H1 (cell line): Measurements from ENCODE around the gene ALK. TPM values are rescaled to one million over a fixed set of nuclear protein-coding genes. Genes with fewer than 3 reads are reported as not detected.

Source experiments
- CTCF ChIA-PET: fragments of 300-600 bp; sonication (Branson Sonifier 250); formaldehyde crosslinking; loops from one replicate; lab custom pipeline; 2021; ENCODE audit not compliant: partially characterized antibody; lab: Charles Lee
- POLR2A ChIA-PET: fragments of 300-600 bp; sonication (Branson Sonifier 250); formaldehyde crosslinking; loops from one replicate; lab custom pipeline; 2021; ENCODE audit warnings: inconsistent platforms; ENCODE audit not compliant: partially characterized antibody; lab: Charles Lee
- DNase-seq, 2 experiments: peaks; one replicate each; pipeline versions ENCODE4 v3.0.0 to v3.0.0-alpha.2; 2010 to 2022; ENCODE audit warnings: low spot score in 2 of 2, low read depth in 1 of 2, mixed read lengths in 1 of 2
- FAIRE-seq: peaks from 2 replicates; lab custom pipeline; 2011; peaks lifted over from hg19 to GRCh38; lab: Jason Lieb, UNC
- H2AFZ ChIP-seq: 2 replicates; pipeline ENCODE4 v1.8.1; 2012; ENCODE audit warnings: low read length, inconsistent platforms
- H2AK5ac ChIP-seq: 2 replicates; pipeline ENCODE4 v1.6.1; 2013; ENCODE audit warnings: low read depth, low read length
- H2BK120ac ChIP-seq: replicated peaks from 2 replicates; pipeline ENCODE3; 2013; ENCODE audit warnings: low read depth, low read length, inconsistent platforms
- H2BK12ac ChIP-seq: 2 replicates; pipeline ENCODE4 v1.6.1; 2013; ENCODE audit warnings: low read depth, low read length
- H2BK15ac ChIP-seq: 2 replicates; pipeline ENCODE4 v1.6.1; 2013; ENCODE audit warnings: low read length
- H2BK20ac ChIP-seq: 2 replicates; pipeline ENCODE4 v1.6.1; 2013; ENCODE audit warnings: low read length
- H2BK5ac ChIP-seq: 2 replicates; pipeline ENCODE4 v1.6.1; 2013; ENCODE audit warnings: low read depth, low read length
- H3K14ac ChIP-seq: 2 replicates; pipeline ENCODE4 v1.6.1; 2013; ENCODE audit warnings: inconsistent platforms; ENCODE audit not compliant: insufficient read length
- H3K18ac ChIP-seq: 2 replicates; pipeline ENCODE4 v1.6.1; 2013; ENCODE audit warnings: low read length; ENCODE audit errors: extremely low read depth
- H3K23ac ChIP-seq: 2 replicates; pipeline ENCODE4 v1.6.1; 2013; ENCODE audit warnings: inconsistent platforms; ENCODE audit not compliant: insufficient read length
- H3K23me2 ChIP-seq: 2 replicates; pipeline ENCODE4 v1.6.1; 2013; ENCODE audit warnings: low read depth, low read length
- H3K27ac ChIP-seq: 2 replicates; pipeline ENCODE4 v1.6.1; 2011; ENCODE audit warnings: low read depth, low read length, inconsistent platforms
- H3K27me3 ChIP-seq, 4 experiments: replicated peaks in 1 of 4; 1 replicate in 1 of 4; 2 replicates in 3 of 4; pipeline versions ENCODE4 v1.6.1 to v1.8.1; 2011 to 2013; ENCODE audit warnings: low read length in 3 of 4, mild to moderate bottlenecking in 3 of 4, inconsistent platforms in 2 of 4, mixed read lengths in 2 of 4, moderate library complexity in 1 of 4; ENCODE audit not compliant: control insufficient read depth in 3 of 4, insufficient read depth in 3 of 4; ENCODE audit errors: extremely low read depth in 1 of 4
- H3K36me3 ChIP-seq, 4 experiments: 2 replicates each; pipeline versions ENCODE4 v1.6.1 to v1.8.1; 2011 to 2013; ENCODE audit warnings: mild to moderate bottlenecking in 4 of 4, low read length in 3 of 4, moderate library complexity in 2 of 4, control low read depth in 1 of 4, inconsistent platforms in 1 of 4; ENCODE audit not compliant: insufficient read depth in 4 of 4, control insufficient read depth in 2 of 4
- H3K4ac ChIP-seq: replicated peaks from 2 replicates; pipeline ENCODE3; 2013; ENCODE audit warnings: low read length, low read depth, mixed read lengths, inconsistent platforms; ENCODE audit not compliant: insufficient read length
- H3K4me1 ChIP-seq, 4 experiments: replicated peaks in 1 of 4; 1 replicate in 1 of 4; 2 replicates in 3 of 4; pipeline versions ENCODE4 v1.6.1 to v1.8.1; 2011 to 2013; ENCODE audit warnings: low read length in 3 of 4, inconsistent platforms in 2 of 4, mixed read lengths in 1 of 4; ENCODE audit not compliant: insufficient read depth in 4 of 4, control insufficient read depth in 3 of 4
- H3K4me2 ChIP-seq, 2 experiments: 2 replicates each; pipeline versions ENCODE4 v1.6.1 to v1.8.1; 2011 to 2013; ENCODE audit warnings: low read depth in 2 of 2, low read length in 2 of 2, control low read depth in 1 of 2, inconsistent platforms in 1 of 2, mild to moderate bottlenecking in 1 of 2; ENCODE audit not compliant: insufficient read depth in 1 of 2
- H3K4me3 ChIP-seq, 4 experiments: fragments of 200-600, 300-600 bp in 1 of 4; sonication (generic), shearing (Covaris generic), sonication (Bioruptor Twin) in 1 of 4; 2 replicates each; pipeline versions ENCODE4 v1.5.1 to v1.8.1; 2011 to 2016; ENCODE audit warnings: low read length in 4 of 4, low read depth in 3 of 4, control low read depth in 2 of 4, inconsistent platforms in 2 of 4, mild to moderate bottlenecking in 2 of 4, mixed read lengths in 1 of 4, moderate library complexity in 1 of 4; ENCODE audit not compliant: insufficient read depth in 2 of 4; ENCODE audit errors: extremely low read depth in 1 of 4
- H3K56ac ChIP-seq: replicated peaks from 2 replicates; pipeline ENCODE3; 2013; ENCODE audit warnings: low read depth, mild to moderate bottlenecking, mixed read lengths, low read length, inconsistent platforms; ENCODE audit not compliant: insufficient read length
- H3K79me1 ChIP-seq: 2 replicates; pipeline ENCODE4 v1.6.1; 2013; ENCODE audit warnings: low read depth, low read length, control low read depth
- H3K79me2 ChIP-seq, 2 experiments: 2 replicates each; pipeline versions ENCODE4 v1.6.1 to v1.8.1; 2012 to 2013; ENCODE audit warnings: low read length in 2 of 2, mild to moderate bottlenecking in 2 of 2, inconsistent platforms in 1 of 2; ENCODE audit not compliant: insufficient read depth in 2 of 2, control insufficient read depth in 1 of 2
- H3K9ac ChIP-seq, 4 experiments: replicated peaks in 1 of 4; 1 replicate in 1 of 4; 2 replicates in 3 of 4; pipeline versions ENCODE4 v1.6.1 to v1.8.1; 2011 to 2013; ENCODE audit warnings: low read depth in 3 of 4, low read length in 3 of 4, control low read depth in 2 of 4, mild to moderate bottlenecking in 2 of 4, moderate library complexity in 2 of 4, inconsistent platforms in 1 of 4; ENCODE audit errors: extremely low read depth in 1 of 4
- H3K9me3 ChIP-seq, 2 experiments: 2 replicates each; pipeline versions ENCODE4 v1.6.1 to v1.8.1; 2012 to 2013; ENCODE audit warnings: mild to moderate bottlenecking in 2 of 2, moderate library complexity in 2 of 2, control low read depth in 1 of 2, inconsistent platforms in 1 of 2, low read depth in 1 of 2, low read length in 1 of 2, mixed read lengths in 1 of 2; ENCODE audit not compliant: insufficient read depth in 2 of 2
- H4K20me1 ChIP-seq, 2 experiments: replicated peaks in 1 of 2; 2 replicates each; pipeline versions ENCODE3 to v1.8.1; 2011 to 2013; ENCODE audit warnings: inconsistent platforms in 2 of 2, low read length in 2 of 2, mild to moderate bottlenecking in 1 of 2; ENCODE audit not compliant: insufficient read depth in 2 of 2, control insufficient read depth in 1 of 2
- H4K5ac ChIP-seq: 2 replicates; pipeline ENCODE4 v1.6.1; 2013; ENCODE audit warnings: low read length, low read depth, mixed read lengths, inconsistent platforms; ENCODE audit not compliant: insufficient read length
- H4K8ac ChIP-seq: 2 replicates; pipeline ENCODE4 v1.8.0; 2013; ENCODE audit warnings: mild to moderate bottlenecking, moderate library complexity, low read length, inconsistent platforms; ENCODE audit not compliant: insufficient read depth; ENCODE audit errors: extremely low read depth
- H4K91ac ChIP-seq: replicated peaks from 2 replicates; pipeline ENCODE3; 2013; ENCODE audit warnings: low read length, mixed read lengths, inconsistent platforms; ENCODE audit not compliant: insufficient read length
- BRCA1 ChIP-seq: IDR thresholded peaks from 2 replicates; pipeline ENCODE4 v1.6.1; 2012; ENCODE audit warnings: low read depth, low read length, improper control_type of control experiment
- CTCF ChIP-seq, 3 experiments: IDR thresholded peaks; 1 replicate in 2 of 3; 2 replicates in 1 of 3; pipeline versions ENCODE4 v1.5.1 to v1.6.1; 2011; ENCODE audit warnings: low read length in 3 of 3, mild to moderate bottlenecking in 3 of 3, inconsistent platforms in 2 of 3, low read depth in 1 of 3, moderate library complexity in 1 of 3; ENCODE audit not compliant: insufficient read depth in 1 of 3; ENCODE audit errors: control extremely low read depth in 1 of 3
- E2F6 ChIP-seq: IDR thresholded peaks from 2 replicates; pipeline ENCODE4 v1.6.1; 2012; ENCODE audit warnings: inconsistent platforms
- GABPA ChIP-seq: IDR thresholded peaks from 2 replicates; pipeline ENCODE4 v1.6.1; 2011; ENCODE audit warnings: mild to moderate bottlenecking, low read length, moderate library complexity, borderline replicate concordance; ENCODE audit not compliant: insufficient read depth
- HDAC6 ChIP-seq: IDR thresholded peaks from one replicate; pipeline ENCODE4 v1.7.1; 2012; ENCODE audit warnings: low read depth, mild to moderate bottlenecking, inconsistent platforms, low read length, moderate library complexity
- PHF8 ChIP-seq: fragments of 200-600 bp; sonication (generic); conservative IDR thresholded peaks from 2 replicates; pipeline ENCODE4 v1.7.1; 2012; ENCODE audit warnings: low read depth, mild to moderate bottlenecking, inconsistent platforms, low read length, moderate library complexity
- POLR2A ChIP-seq, 2 experiments: IDR thresholded peaks; 1 replicate in 1 of 2; 2 replicates in 1 of 2; pipeline ENCODE4 v1.6.1; 2011; ENCODE audit warnings: low read depth in 2 of 2, low read length in 2 of 2, mild to moderate bottlenecking in 2 of 2; ENCODE audit errors: control extremely low read depth in 1 of 2
- SIRT6 ChIP-seq: IDR thresholded peaks from one replicate; pipeline ENCODE4 v1.7.1; 2012; ENCODE audit warnings: low read length, inconsistent platforms
- TAF1 ChIP-seq: IDR thresholded peaks from 2 replicates; pipeline ENCODE4 v1.6.1; 2011; ENCODE audit warnings: mild to moderate bottlenecking, low read depth, low read length
- WGBS, 2 experiments: shearing (Covaris generic) in 1 of 2; methylation state at CpG; one replicate each; pipeline versions ENCODE4 v1.1.6 to v1.1.7; 2013 to 2015; ENCODE audit warnings: low lambda C conversion rate in 2 of 2, mixed read lengths in 2 of 2, inconsistent platforms in 1 of 2, low coverage in 1 of 2, missing lambda C conversion rate in 1 of 2; ENCODE audit not compliant: insufficient replicate concordance in 2 of 2, insufficient coverage in 1 of 2, insufficient read length in 1 of 2; ENCODE audit errors: extremely low coverage in 1 of 2, missing lambda C conversion rate in 1 of 2; 5-methylcytosine and 5-hydroxymethylcytosine counted together
- polyA plus RNA-seq, 7 experiments: library from polyadenylated mRNA; depleted of rRNA in 3 of 7; stranded (reverse) in 5 of 7; unstranded in 2 of 7; fragments of >200 nt in 5 of 7; fragments of 200-250 nt in 2 of 7; gene quantifications; 1 replicate in 5 of 7; 2 replicates in 1 of 7; 4 replicates in 1 of 7; pipeline versions ENCODE4 v1.2.1 to v1.2.3, GENCODE V29; 2011 to 2013; ENCODE audit warnings: missing spikeins in 2 of 7, mixed read lengths in 2 of 7
- total RNA-seq: library from RNA; stranded (reverse); fragmentation: NEBNext Ultra II Directional; extraction: Animal tissue kit (Norgen Biotek cat#: 25700); gene quantifications from 2 replicates; pipeline ENCODE4 v1.2.1, GENCODE V29; 2021
- TF ChIP-seq, protein P1 (sequence below): IDR thresholded peaks from 2 replicates; pipeline ENCODE4 v1.6.1; 2012; ENCODE audit warnings: inconsistent platforms

ALK gene
- total and polyA plus RNA-seq, 2 of the 8 experiments (the other 6 are each of a cell fraction or from before 2014, with no cell fraction given): 0.02 to 0.09 TPM

DNA sequence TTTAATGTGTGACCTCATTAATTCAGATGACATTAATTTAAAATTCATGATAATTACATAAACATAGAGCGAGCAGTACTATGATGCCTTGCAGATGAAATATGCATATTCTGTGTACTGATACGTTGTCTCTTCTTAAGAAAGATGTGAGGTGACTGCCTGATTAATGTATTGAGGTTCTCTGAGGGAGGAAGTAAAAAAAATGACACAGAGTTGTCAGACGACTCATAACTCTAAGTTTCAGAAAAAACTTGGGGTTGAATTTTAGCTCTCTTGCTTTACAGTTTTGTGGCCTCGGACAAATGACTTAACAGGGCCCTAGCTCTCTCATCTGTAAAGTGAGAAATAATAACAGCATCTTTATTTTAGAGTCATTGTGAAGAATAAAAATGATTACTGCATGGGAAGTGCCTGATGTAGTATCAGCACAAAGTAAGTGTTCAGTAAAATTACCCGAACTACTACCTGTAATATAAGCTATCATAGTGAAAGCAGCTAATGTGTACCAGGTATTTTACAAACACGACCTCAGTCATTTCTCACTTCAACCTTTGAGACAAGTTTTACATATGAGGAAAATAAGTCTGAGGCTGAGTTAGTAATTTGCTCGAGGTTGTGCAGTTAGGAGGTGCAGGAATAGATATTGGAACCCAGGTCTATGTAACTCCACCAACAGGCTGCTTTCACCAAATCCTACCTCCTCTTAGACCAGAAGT lies 65.3 kb downstream of the ALK start:
- Histone ChIP-seq H3K4me2 (no peak overlapping the region), H4K91ac (no peak overlapping the region), H3K4ac (no peak overlapping the region), H2BK5ac (no peak overlapping the region), H2BK12ac (no peak overlapping the region), H2AFZ (no peak overlapping the region), H3K4me1 (no peaks in the 10 kb centered on the region), H4K8ac (no peak overlapping the region), H3K18ac (no peak overlapping the region), H3K23ac (no peak overlapping the region), H3K4me3 (no peak overlapping the region), H3K36me3 (no peaks in the 10 kb centered on the region), H3K27ac (no peak overlapping the region), H3K27me3 (no peaks in the 10 kb centered on the region), H3K23me2 (no peaks in the 10 kb centered on the region), H4K20me1 (no peaks in the 10 kb centered on the region), H2BK20ac (no peak overlapping the region), H2BK120ac (no peak overlapping the region), H3K79me1 (no peaks in the 10 kb centered on the region), H4K5ac (no peak overlapping the region), H2BK15ac (no peak overlapping the region), H2AK5ac (no peak overlapping the region), H3K9me3 (no peaks in the 10 kb centered on the region), H3K14ac (no peak overlapping the region), H3K9ac (no peak overlapping the region), H3K56ac (no peak overlapping the region), H3K79me2 (no peaks in the 10 kb centered on the region)
- CTCF ChIA-PET: interaction anchor here (0.6 kb wide), 1 partner anchor 550 kb away, joined by 3 read pairs; no protein-coding TSS in a partner anchor
- FAIRE-seq: no peak
- POLR2A ChIA-PET: no interaction called here
- WGBS, 2 experiments: 94% methylated on average over 7 of the region's 7 CpGs; no CpG with 5 or more reads in 1 of the 2 experiments
- DNase-seq: no peak
- TF ChIP-seq E2F6 (no peak), BRCA1 (no peak), HDAC6 (no peak), CTCF (IDR thresholded peaks at IDR 0.05; ENCODE audit: control extremely low read depth in 1 of 3, insufficient read depth in 1 of 3, low read depth in 1 of 3, low read length in 3 of 3) (no peak), TAF1 (no peak), POLR2A (IDR thresholded peaks at IDR 0.05; ENCODE audit: control extremely low read depth in 1 of 2, low read depth in 2 of 2, low read length in 2 of 2) (no peak), SIRT6 (no peak), PHF8 (no peak), GABPA (no peak)
- TF ChIP-seq, protein P1, sequence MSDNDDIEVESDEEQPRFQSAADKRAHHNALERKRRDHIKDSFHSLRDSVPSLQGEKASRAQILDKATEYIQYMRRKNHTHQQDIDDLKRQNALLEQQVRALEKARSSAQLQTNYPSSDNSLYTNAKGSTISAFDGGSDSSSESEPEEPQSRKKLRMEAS: no peak
